ENCODE results near the gene PRDX4.

GRCh38 chrX:23673108-23673507, 5.8 kb downstream of the PRDX4 start:
- TF ChIP-seq EZH2 (IDR thresholded peaks at IDR 0.05; ENCODE audit: borderline replicate concordance, low read depth, low read length, severe bottlenecking) = no peak
- no peak for TF ChIP-seq CTCF (IDR thresholded peaks at IDR 0.05; ENCODE audit: borderline replicate concordance, extremely low read depth, low read length, poor library complexity, severe bottlenecking)
